HCT116 (cell line): Measurements from ENCODE around the gene CCDC54. TPM values are rescaled to one million over a fixed set of nuclear protein-coding genes. Genes with fewer than 3 reads are reported as not detected.

ENCODE experiments used
- ATAC-seq: fragments of 200-7000 bp; cut with Tn5 transposase; 2 replicates; pipeline ENCODE4 v1.9.1; 2020; ENCODE audit warnings: mild to moderate bottlenecking, moderate library complexity
- BruUV-seq: library from RNA; stranded (reverse); fragments of 400-500 nt; replicated peaks from 2 replicates; lab custom pipeline; 2021; lab: Mats Ljungman, UMichigan
- CTCF ChIA-PET: fragments of 300-600 bp; sonication (Branson Sonifier 250); formaldehyde crosslinking; loops from one replicate; lab custom pipeline; 2021; ENCODE audit warnings: antibody characterized with exemption; lab: Charles Lee
- POLR2A ChIA-PET: fragments of 300-600, 350-600 bp; sonication (Branson Sonifier 250); formaldehyde crosslinking; loops from one replicate; lab custom pipeline; 2021; ENCODE audit warnings: antibody characterized with exemption; lab: Charles Lee
- RAD21 ChIA-PET, 2 experiments: fragments of 300-600 bp; sonication (Branson Sonifier 250); formaldehyde crosslinking; loops; one replicate each; lab custom pipeline; 2023; ENCODE audit warnings: low total read pairs in 2 of 2; ENCODE audit not compliant: uncharacterized antibody in 2 of 2, unreplicated experiment in 2 of 2, low non-redundant PET in 1 of 2; lab: Charles Lee
- DNase-seq: peaks from one replicate; pipeline ENCODE4 v3.0.0-alpha.2; 2010; ENCODE audit warnings: low read depth, low spot score
- H2AFZ ChIP-seq: fragments of 200-600 bp; shearing (Covaris generic), sonication (generic); 2 replicates; pipeline ENCODE4 v1.6.1; 2017; ENCODE audit warnings: low read depth, mixed run types, mixed read lengths, antibody characterized with exemption, low read length; ENCODE audit not compliant: poor library complexity, severe bottlenecking
- H3K27ac ChIP-seq: 2 replicates; pipeline ENCODE4 v1.5.1; 2012; ENCODE audit warnings: low read depth, low read length
- H3K27me3 ChIP-seq: fragments of 200-600 bp; sonication (generic); 2 replicates; pipeline ENCODE4 v1.6.1; 2016; ENCODE audit warnings: mixed run types, low read length, mixed read lengths; ENCODE audit not compliant: insufficient read depth
- H3K36me3 ChIP-seq, 2 experiments: fragments of 200-500 bp in 1 of 2; fragments of 200-600 bp in 1 of 2; sonication (Bioruptor generic) in 1 of 2; sonication (generic) in 1 of 2; 2 replicates each; pipeline versions ENCODE4 v1.5.1 to v1.6.1; 2014 to 2016; ENCODE audit warnings: low read length in 2 of 2, inconsistent platforms in 1 of 2, mixed read lengths in 1 of 2, mixed run types in 1 of 2; ENCODE audit not compliant: insufficient read depth in 2 of 2, control insufficient read depth in 1 of 2
- H3K4me1 ChIP-seq, 2 experiments: fragments of 200-600 bp in 1 of 2; sonication (generic) in 1 of 2; 2 replicates each; pipeline versions ENCODE4 v1.5.1 to v1.6.1; 2012 to 2017; ENCODE audit warnings: low read length in 2 of 2, inconsistent platforms in 1 of 2, mild to moderate bottlenecking in 1 of 2, mixed read lengths in 1 of 2, mixed run types in 1 of 2, moderate library complexity in 1 of 2; ENCODE audit not compliant: insufficient read depth in 2 of 2, control insufficient read depth in 1 of 2
- H3K4me2 ChIP-seq: fragments of 200-600 bp; sonication (generic); 2 replicates; pipeline ENCODE4 v1.6.1; 2017; ENCODE audit warnings: mixed run types, low read length, mixed read lengths
- H3K4me3 ChIP-seq, 2 experiments: fragments of 200-600 bp in 1 of 2; sonication (generic) in 1 of 2; replicated peaks in 1 of 2; 2 replicates each; pipeline ENCODE4 v1.5.1; 2011 to 2016; ENCODE audit warnings: low read length in 2 of 2, control low read depth in 1 of 2, low read depth in 1 of 2, mild to moderate bottlenecking in 1 of 2, mixed read lengths in 1 of 2, mixed run types in 1 of 2
- H3K79me2 ChIP-seq: fragments of 200-600 bp; sonication (generic); 2 replicates; pipeline ENCODE4 v1.6.1; 2017; ENCODE audit warnings: mild to moderate bottlenecking, mixed run types, low read length, moderate library complexity, mixed read lengths; ENCODE audit not compliant: insufficient read depth
- H3K9ac ChIP-seq: fragments of 200-600 bp; sonication (generic); 2 replicates; pipeline ENCODE4 v1.6.1; 2016; ENCODE audit warnings: low read length, mixed read lengths
- H3K9me2 ChIP-seq: fragments of 200-600 bp; sonication (generic), shearing (Covaris generic); 2 replicates; pipeline ENCODE4 v1.6.1; 2017; ENCODE audit warnings: mixed run types, mild to moderate bottlenecking, moderate library complexity; ENCODE audit not compliant: insufficient read depth
- H3K9me3 ChIP-seq, 2 experiments: fragments of 200-500 bp in 1 of 2; fragments of 200-600 bp in 1 of 2; sonication (Bioruptor generic) in 1 of 2; sonication (generic) in 1 of 2; 2 replicates each; pipeline ENCODE4 v1.6.1; 2014 to 2017; ENCODE audit warnings: low read length in 2 of 2, mixed read lengths in 2 of 2, inconsistent platforms in 1 of 2, low read depth in 1 of 2, mild to moderate bottlenecking in 1 of 2, mixed run types in 1 of 2, moderate library complexity in 1 of 2; ENCODE audit not compliant: control insufficient read depth in 1 of 2, insufficient read depth in 1 of 2
- H4K20me1 ChIP-seq: fragments of 200-600 bp; sonication (generic), shearing (Covaris generic); 2 replicates; pipeline ENCODE4 v1.6.1; 2017; ENCODE audit warnings: mixed run types, mild to moderate bottlenecking, moderate library complexity; ENCODE audit not compliant: insufficient read depth
- SIN3A ChIP-seq: IDR thresholded peaks from 2 replicates; pipeline ENCODE4 v1.6.1; 2012; ENCODE audit warnings: low read depth
- YY1 ChIP-seq: IDR thresholded peaks from 2 replicates; pipeline ENCODE4 v1.6.1; 2011; ENCODE audit warnings: low read length, low read depth, moderate library complexity, mild to moderate bottlenecking; ENCODE audit not compliant: insufficient replicate concordance; ENCODE audit errors: extremely low read depth
- intact Hi-C: fragments of 100-400 bp; cut with micrococcal nuclease; formaldehyde crosslinking; loops from 2 replicates; pipeline ENCODE4 v1.10.0; 2022
- total RNA-seq: library from RNA; stranded (reverse); gene quantifications from one replicate; pipeline ENCODE4 v1.2.1, GENCODE V29; 2021; ENCODE audit not compliant: unreplicated experiment

CCDC54 gene
- total RNA-seq, 1 experiment from 2014 or later: not detected

GRCh38 chr3:107426223-107426622 lies 49.0 kb downstream of the CCDC54 start:
- ATAC-seq (no peak), DNase-seq (no peak)
- H3K27ac ChIP-seq: no peak overlapping the region
- H4K20me1 ChIP-seq: no peaks in the 10 kb centered on the region
- BruUV-seq: no TSS peak
- no peaks in the 10 kb centered on the region for H3K79me2 ChIP-seq
- no peak overlapping the region for H3K9ac ChIP-seq
- no peaks in the 10 kb centered on the region for H3K27me3 ChIP-seq
- TF ChIP-seq SIN3A: no peak
- TF ChIP-seq YY1: no peak
- H3K9me2 ChIP-seq: no peaks in the 10 kb centered on the region
- H3K36me3 ChIP-seq: no peaks in the 10 kb centered on the region
- H3K4me2 ChIP-seq: no peak overlapping the region
- intact Hi-C loops: loop anchor here (10.0 kb wide), 1 partner anchor 319 kb away; no protein-coding TSS in a partner anchor
- peaks cover 0 to 18% of the 10 kb centered on the region in 2 experiments; a peak in 2 of 4 replicates for H3K4me1 ChIP-seq
- no peak overlapping the region for H2AFZ ChIP-seq
- H3K4me3 ChIP-seq: no peak overlapping the region
- CTCF ChIA-PET: no interaction called here
- H3K9me3 ChIP-seq: no peaks in the 10 kb centered on the region
- POLR2A ChIA-PET: no interaction called here
- RAD21 ChIA-PET: no interaction called here

Other genes starting within 250 kb of the CCDC54 start
- gene BBX, start 145.5 kb downstream of the CCDC54 start, total RNA-seq: 55.6 TPM